CD4-positive, alpha-beta T cell treated with Interleukin-17A for 4 hours (primary cell): ENCODE results near the gene LRRC4B.
A peak's percentile ranks its signal among the peaks of the same experiment; 100 is the strongest.
"Not testable (repeated sequence)": the region's sequence is repeated elsewhere in the genome, so short reads cannot be mapped to it uniquely, and the experiment has no call there.

ENCODE experiments used
- DNase-seq: peaks from one replicate; pipeline ENCODE4 v3.0.0-alpha.2; 2020; ENCODE audit warnings: mixed read lengths

The LRRC4B gene

DNA sequence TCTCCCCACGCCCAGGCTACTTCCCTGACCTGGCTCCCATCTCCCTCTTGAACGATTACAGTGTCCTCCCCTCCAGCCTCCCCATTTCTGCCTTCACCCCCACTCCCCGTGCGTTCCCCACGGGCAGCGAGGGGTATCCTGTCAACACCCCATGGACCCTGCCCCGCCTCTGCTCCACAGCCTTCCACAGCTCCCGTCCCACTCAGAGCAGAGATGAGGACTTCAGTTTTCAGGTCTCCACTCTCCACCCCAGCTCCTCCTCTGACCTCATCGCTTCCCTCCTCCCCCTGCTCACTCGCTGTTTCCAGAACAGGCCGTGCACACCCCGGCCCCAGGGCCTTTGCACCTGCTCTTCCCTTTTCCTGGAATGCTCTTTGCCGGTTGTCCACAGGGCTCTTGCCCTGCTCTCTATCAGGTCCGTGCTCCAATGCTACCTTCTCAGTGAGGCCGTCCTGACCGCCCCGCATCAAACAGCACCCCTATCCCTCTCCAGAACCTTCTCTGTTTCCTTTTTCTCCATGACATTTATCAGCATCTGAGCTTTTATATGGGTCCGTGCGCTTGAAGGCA lies 15.0 kb downstream of the LRRC4B start:
- DNase-seq: no peak

DNA sequence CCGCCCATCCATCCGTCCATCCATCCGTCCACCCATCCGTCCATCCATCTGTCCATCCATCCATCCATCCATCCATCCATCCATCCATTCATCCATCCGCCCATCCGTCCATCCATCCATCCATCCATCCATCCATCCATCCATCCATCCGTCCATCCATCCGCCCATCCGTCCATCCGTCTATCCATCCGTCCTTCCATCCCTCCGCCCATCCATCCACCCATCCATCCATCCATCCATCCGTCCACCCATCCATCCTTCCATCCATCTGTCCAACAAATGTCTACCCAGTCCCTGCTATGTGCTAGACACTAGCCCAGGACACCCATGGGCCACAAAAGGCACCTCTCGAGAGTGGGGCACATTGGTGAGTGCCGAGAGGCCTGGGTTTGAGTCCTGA lies 15.7 kb downstream of the LRRC4B start:
- no peak for DNase-seq

GRCh38 chr19:50551715-50552187 lies 16.5 kb downstream of the LRRC4B start:
- no peak for DNase-seq

GRCh38 chr19:50551034-50551714 lies 17.1 kb downstream of the LRRC4B start:
- no peak for DNase-seq

DNA sequence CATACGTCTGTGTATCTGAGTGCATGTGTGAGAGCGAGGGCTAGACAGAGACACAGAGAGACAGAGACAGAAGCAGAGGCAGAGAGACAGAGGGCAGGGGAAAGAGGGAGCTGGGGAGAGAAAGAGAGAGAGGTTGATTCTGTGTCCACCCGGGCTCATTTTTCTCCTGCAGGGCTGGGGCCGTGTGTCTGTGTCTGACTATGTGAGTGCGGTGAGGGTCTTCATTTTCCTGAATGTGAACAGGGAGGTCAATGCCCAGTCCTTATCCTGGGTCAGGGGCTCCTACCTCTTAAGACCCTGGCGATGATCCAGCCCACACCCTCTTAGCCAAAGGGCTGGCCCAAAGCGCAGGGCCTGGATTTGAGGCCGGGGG lies 17.7 kb downstream of the LRRC4B start:
- DNase-seq: no peak

DNA sequence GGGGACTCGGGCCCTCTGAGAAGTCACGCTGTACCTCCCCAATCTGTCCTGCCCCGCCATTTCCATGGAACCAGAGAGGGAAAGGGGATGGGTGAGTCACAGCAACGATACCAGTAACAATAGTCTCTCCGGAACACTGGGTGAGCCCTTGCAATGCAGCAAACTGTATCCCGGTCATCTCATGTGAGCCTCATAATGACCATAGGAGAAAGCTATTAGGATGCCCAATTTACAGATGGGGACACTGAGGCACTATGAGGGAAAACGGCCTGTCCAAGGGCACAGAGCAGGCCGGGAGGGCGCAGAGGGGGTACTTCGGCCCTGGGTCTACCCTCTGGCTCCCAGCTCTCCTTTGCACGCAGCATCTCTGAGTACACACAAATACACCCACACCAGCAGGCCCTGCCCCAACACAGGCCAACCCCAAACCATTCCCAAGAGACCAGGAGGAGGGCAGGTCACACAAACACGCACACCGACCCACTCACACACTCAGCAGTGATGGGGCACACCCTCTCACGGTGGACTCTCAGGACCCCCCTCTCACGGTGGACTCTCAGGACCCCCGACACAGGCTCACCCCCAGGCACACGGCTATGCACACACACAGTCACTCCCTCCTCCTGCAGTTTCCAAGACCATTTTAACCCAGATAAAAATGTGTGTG lies 18.2 kb downstream of the LRRC4B start:
- no peak for DNase-seq

- DNase-seq: no peak
Measured at GRCh38 chr19:50549059-50549926, 18.9 kb downstream of the LRRC4B start.

DNA sequence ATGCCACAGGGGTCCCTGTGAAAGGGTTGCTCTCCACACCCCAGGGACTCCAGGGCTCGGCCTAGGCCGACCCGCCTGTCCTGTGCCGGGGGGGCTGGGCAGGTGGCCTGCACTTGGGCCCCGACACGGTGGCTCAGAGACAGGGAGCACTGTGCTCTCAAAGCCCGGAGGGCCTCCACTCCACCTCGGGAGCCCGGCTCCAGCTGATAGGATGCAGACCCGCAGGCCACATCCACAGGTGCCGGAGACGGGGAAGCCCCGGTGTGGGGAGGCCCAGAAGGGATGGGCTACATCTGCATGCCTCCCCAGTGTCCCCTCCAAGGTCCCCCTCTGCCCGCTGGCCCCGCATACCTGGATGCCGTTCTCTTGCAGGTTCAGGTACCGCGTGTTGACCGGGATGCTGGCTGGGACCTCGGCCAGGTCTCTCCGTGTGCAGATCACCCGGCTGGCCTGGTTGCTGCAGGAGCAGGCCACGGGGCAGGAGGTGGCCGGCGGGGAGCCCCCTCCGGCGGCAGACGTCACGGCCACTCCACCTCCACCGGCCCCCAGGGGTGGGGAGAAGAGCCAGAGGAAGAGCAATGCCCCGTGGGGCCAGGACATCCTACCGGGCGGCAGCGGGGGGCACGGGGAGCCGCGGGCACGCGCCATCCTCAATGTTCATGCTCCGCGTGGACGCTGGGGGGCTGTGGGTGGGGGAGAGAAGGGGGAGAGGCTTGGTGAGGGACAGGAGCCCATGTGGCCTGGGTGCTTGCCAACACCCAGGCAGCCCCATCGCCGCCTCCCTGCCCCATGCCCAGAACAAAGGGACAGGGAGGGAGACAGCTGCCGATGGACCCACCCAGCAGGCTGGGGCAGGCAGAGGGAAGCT lies 19.8 kb downstream of the LRRC4B start:
- DNase-seq: no peak

- DNase-seq: no peak
Measured at GRCh38 chr19:50547385-50548190, 20.6 kb downstream of the LRRC4B start.

- DNase-seq: no peak
Measured at GRCh38 chr19:50546527-50547221, 21.6 kb downstream of the LRRC4B start.

- no peak for DNase-seq
Measured at GRCh38 chr19:50542943-50543342, 25.3 kb downstream of the LRRC4B start.

DNA sequence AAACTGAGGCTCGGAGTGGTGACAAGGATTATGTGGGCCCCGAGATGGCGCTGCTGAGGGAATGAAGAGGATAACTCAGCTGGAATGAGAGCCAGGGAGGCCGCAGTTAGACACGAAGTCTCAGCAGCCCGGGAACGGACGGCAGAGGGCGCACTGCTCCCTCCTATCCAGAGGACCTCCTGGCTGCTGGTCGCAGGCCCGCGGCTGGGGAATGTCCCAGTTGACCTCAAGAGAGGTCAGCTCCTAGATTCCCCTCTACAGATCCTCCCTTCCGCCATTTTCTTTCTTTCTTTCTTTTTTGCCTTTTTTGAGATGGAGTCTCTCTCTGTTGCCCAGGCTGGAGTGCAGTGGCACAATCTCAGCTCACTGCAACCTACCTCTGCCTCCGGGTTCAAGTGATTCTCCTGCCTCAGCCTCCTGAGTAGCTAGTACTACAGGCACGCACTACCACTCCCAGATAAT lies 30.4 kb downstream of the LRRC4B start:
- peak; percentile 71 for DNase-seq

DNA sequence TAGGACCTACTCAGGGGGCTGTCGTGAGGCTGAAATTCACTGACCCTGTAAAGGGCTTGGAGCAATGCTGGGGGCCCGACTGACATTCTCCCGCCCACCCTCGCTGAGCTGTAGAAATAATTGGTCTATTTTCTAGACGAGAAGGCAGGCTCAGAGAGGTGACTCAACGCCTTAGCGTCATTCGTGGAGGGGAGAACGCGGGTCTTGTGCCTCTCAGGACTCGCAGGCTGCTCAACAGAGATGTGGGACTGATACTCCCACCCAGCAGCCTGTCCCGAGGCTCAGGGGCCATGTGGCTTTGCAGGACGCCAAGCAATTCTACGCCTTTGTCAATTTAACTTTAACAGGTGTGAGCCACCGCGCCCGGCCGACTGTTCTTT lies 30.9 kb downstream of the LRRC4B start:
- DNase-seq: no peak

DNA sequence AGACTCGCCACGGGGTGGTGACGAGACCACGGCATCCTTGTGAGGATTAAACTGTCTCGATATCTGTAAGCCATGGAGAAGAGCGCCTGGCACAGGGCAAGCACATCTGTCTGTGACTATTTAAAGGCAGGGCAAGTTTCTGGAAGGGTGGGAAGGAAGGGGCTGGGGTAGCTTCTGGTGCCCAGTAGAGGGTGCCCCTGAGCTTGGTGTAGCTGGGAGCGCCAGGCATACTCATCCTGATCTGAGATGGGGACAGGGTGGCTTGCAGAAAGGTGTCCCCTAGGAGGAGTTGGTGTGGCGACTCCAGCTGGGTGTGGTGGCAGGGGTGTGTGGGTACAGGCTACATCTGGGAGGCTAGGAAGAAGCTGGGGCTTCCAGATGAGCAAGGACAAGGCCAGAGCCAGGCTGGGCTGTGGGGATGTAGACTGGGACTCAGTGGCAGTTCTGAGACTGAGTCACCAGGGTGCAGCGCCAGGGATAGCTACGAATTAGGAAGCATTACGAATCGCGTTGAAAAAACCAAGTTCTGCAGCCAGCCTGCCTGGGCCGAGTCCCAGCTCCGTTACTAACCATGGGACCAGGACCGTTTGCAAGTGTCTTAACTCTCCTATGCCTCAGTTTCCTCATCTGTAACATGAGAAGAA lies 31.5 kb downstream of the LRRC4B start:
- no peak for DNase-seq

- no peak for DNase-seq
Measured at GRCh38 chr19:50535672-50536187, 32.5 kb downstream of the LRRC4B start.

DNA sequence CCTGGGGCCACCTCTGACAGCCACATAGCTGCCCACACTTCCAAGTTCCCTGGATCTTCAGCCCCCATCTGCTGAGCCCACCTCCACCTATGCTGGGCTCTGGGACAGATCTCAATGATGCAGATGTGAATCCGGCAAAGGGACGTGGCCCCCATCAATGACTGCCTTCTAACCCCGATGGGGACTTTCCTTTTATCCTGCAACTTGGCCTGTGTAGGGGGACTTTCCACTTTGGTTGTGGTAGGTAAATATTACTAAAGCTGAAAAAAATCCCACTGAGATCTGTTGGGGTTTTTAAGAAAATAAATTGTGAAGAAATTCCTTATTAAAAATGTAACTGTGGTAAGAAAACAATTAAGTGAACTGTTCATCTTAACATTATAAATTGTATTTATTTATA lies 33.8 kb downstream of the LRRC4B start:
- no peak for DNase-seq

- DNase-seq: no peak
Measured at GRCh38 chr19:50532952-50533351, 35.3 kb downstream of the LRRC4B start.

DNA sequence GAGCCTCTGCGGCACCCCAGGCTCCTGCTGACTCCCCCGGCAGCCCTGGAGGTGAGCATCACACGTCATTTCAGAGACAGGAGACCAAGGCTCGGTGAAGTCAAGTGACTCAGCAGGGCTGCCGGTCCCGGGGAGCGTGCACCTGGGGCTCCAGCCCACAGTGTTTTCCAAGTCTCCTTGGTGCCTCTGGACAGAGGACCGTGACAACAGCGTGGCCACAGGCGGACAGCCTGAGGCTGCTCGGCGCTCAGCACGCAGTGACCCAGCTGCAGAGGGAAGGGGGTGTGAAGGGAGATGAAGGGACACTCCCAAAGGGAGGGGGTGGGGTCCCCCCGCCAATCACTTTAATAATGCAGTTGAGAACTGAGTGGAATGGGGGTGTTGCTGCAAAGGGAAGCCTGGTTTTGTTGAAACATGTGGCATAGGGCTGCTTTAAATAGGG lies 37.0 kb downstream of the LRRC4B start:
- DNase-seq: no peak

DNA sequence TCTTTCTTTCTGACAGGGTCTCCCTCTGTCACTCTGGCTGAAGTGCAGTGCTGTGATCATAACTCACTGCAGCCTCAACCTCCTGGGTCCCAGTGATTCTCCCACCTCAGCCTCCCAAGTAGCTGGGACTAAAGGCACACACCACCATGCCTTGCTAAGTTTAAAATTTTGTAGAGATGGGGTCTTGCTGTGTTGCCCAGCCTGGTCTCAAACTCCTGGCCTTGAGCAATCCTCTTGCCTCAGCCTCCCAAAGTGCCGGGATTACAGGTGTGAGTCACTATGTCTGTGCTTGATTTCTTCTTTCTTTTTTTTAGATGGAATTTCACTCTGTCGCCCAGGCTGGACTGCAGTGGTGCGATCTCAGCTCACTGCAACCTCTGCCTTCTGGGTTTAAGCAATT lies 40.2 kb downstream of the LRRC4B start:
- not testable (repeated sequence) for DNase-seq

DNA sequence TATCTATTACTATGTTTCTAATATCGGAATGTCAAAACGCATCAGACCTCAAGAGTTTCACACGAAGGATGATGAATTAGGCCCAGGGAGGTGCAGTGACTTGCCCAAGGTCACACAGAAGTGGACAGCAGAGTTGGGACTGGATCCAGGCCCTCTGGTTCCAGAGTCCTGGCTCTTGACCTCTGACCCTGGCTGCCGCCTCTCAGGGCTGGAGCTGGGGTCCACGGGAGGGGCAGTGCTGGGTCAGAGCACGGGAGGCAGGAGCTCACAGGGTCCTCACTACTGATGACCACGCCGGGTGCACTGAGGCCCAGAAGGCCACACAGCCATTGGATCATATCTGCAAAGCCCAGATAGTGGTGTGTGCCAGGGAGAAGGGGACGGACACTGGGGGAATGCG lies 45.4 kb downstream of the LRRC4B start:
- no peak for DNase-seq
